Activated CD4-positive, CD25-positive, alpha-beta regulatory T cell treated with anti-CD3 and anti-CD28 coated beads, Interleukin-2, amount 50 U/mL, for 24 hours (primary cell): Measurements from ENCODE around the gene ASAP3.
"Not testable (repeated sequence)": the region's sequence is repeated elsewhere in the genome, so short reads cannot be mapped to it uniquely, and the experiment has no call there.

Experiments
- ATAC-seq, 2 donors: fragments of 150-1000 bp; cut with Tn5 transposase; one replicate each; pipeline ENCODE4 v1.10.0; 2021; ENCODE audit warnings: mild to moderate bottlenecking in 1 of 2, moderate library complexity in 1 of 2

ASAP3 gene

GRCh38 chr1:23394181-23394580, 89.8 kb downstream of the ASAP3 start:
- ATAC-seq = no peak

- no peak for ATAC-seq
Observed at GRCh38 chr1:23393706-23394105, 90.3 kb downstream of the ASAP3 start.

- ATAC-seq = no peak
Observed at GRCh38 chr1:23392125-23392855, 91.7 kb downstream of the ASAP3 start.

GRCh38 chr1:23389837-23390321, 94.1 kb downstream of the ASAP3 start:
- ATAC-seq = no peak

- no peak for ATAC-seq
Observed at GRCh38 chr1:23387494-23387893, 96.5 kb downstream of the ASAP3 start.

GRCh38 chr1:23385119-23385621, 98.8 kb downstream of the ASAP3 start:
- no peak for ATAC-seq

- ATAC-seq = no peak
Observed at GRCh38 chr1:23384312-23385058, 99.5 kb downstream of the ASAP3 start.

- ATAC-seq = no peak
Observed at GRCh38 chr1:23383577-23384311, 100.2 kb downstream of the ASAP3 start.

- ATAC-seq = no peak
Observed at GRCh38 chr1:23381233-23381885, 102.6 kb downstream of the ASAP3 start.

- ATAC-seq = no peak
Observed at GRCh38 chr1:23380719-23381118, 103.3 kb downstream of the ASAP3 start.

- ATAC-seq = not testable (repeated sequence)
Observed at GRCh38 chr1:23380236-23380635, 103.7 kb downstream of the ASAP3 start.
